Fibroblast of the aortic adventitia (primary cell): ENCODE measurements around the gene SNX5. TPM values are rescaled to one million over a fixed set of nuclear protein-coding genes. Genes with fewer than 3 reads are reported as not detected.

Experiments used
- DNase-seq: peaks from one replicate; pipeline ENCODE4 v3.0.0-alpha.2; 2010; ENCODE audit warnings: low read depth
- H3K4me3 ChIP-seq: 2 replicates; pipeline ENCODE4 v1.5.1; 2011; ENCODE audit warnings: low read depth, mild to moderate bottlenecking, control low read depth, low read length, moderate library complexity
- small RNA-seq: library from RNA; depleted of rRNA; stranded (forward); fragments of <200 nt; gene quantifications from one replicate; pipeline ENCODE3, GENCODE V24; 2012
- total RNA-seq: library from RNA; depleted of rRNA; stranded (reverse); fragments of >200 nt; gene quantifications from 2 replicates; pipeline ENCODE4 v1.2.3, GENCODE V29; 2012; ENCODE audit warnings: low replicate concordance
- TF ChIP-seq, protein P1 (sequence below): IDR thresholded peaks from 2 replicates; pipeline ENCODE4 v1.5.1; 2011; ENCODE audit warnings: mild to moderate bottlenecking, low read length, control low read depth, inconsistent platforms; ENCODE audit not compliant: insufficient read depth

Gene SNX5
- total RNA-seq, 1 donor = 99.7 TPM

DNA sequence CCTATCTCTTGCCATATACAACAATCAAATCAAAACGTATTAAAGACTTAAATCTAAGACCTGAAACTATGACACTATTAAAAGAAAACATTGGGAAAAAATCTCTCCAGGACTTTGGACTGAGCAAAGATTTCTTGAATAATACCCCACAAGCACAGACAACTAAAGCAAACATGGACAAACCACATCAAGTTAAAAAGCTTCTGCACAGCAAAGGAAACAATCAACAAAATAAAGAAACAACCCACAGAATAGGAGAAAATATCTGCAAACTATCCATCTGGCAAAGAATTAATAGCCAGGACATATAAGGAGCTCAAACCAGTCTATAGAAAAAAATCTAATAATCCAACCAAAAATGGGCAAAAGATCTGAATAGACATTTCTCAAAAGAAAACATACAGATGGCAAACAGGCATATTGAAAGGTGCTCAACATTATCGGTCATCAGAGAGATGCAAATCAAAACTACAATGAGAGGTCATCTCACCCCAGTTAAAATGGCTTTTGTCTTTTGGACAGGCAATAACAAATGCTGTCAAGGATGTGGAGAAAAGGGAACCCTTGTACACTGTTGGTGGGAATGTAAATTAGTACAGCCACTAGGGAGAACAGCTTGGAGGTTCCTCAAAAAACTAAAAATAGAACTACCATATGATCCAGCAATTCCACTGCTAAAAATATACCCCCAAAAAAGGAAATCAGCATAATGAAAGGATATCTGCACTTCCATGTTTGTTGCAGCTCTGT, 76.2 kb downstream of the SNX5 start:
- no peak for DNase-seq
- TF ChIP-seq, protein P1, sequence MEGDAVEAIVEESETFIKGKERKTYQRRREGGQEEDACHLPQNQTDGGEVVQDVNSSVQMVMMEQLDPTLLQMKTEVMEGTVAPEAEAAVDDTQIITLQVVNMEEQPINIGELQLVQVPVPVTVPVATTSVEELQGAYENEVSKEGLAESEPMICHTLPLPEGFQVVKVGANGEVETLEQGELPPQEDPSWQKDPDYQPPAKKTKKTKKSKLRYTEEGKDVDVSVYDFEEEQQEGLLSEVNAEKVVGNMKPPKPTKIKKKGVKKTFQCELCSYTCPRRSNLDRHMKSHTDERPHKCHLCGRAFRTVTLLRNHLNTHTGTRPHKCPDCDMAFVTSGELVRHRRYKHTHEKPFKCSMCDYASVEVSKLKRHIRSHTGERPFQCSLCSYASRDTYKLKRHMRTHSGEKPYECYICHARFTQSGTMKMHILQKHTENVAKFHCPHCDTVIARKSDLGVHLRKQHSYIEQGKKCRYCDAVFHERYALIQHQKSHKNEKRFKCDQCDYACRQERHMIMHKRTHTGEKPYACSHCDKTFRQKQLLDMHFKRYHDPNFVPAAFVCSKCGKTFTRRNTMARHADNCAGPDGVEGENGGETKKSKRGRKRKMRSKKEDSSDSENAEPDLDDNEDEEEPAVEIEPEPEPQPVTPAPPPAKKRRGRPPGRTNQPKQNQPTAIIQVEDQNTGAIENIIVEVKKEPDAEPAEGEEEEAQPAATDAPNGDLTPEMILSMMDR = no peak
- no peak overlapping the region for H3K4me3 ChIP-seq

Small RNAs within 50 kb of the gene (small RNA-seq; reads per million reads assigned to genes)
- gene RNU6-192P (not detected), gene SNORD17 (762 reads per million, percentile 99 among the genes with 10 or more reads in this experiment)

Other genes starting within 250 kb of the SNX5 start
- gene MGME1, start 224 bp upstream of the SNX5 start, total RNA-seq = 6.3 and 18.6 TPM in 2 replicates
- not detected in 2 replicates for gene OVOL2, start 89.1 kb upstream of the SNX5 start, total RNA-seq
- 18.2 and 30.7 TPM in 2 replicates for gene KAT14, start 169.1 kb upstream of the SNX5 start, total RNA-seq
- 12.9 and 26.1 TPM in 2 replicates for gene PET117, start 169.1 kb upstream of the SNX5 start, total RNA-seq